HUES48 (cell line): ENCODE results near the gene GAA.

Experiments
- H3K27ac ChIP-seq: one replicate; pipeline ENCODE4 v1.7.0; 2013; ENCODE audit warnings: low read depth, low read length, inconsistent platforms
- H3K27me3 ChIP-seq: 2 replicates; pipeline ENCODE4 v1.6.1; 2013; ENCODE audit warnings: mild to moderate bottlenecking, low read length; ENCODE audit not compliant: control insufficient read depth, insufficient read depth
- H3K36me3 ChIP-seq: 2 replicates; pipeline ENCODE4 v1.6.1; 2013; ENCODE audit warnings: low read length; ENCODE audit not compliant: control insufficient read depth, insufficient read depth
- H3K4me1 ChIP-seq: 2 replicates; pipeline ENCODE4 v1.6.1; 2013; ENCODE audit warnings: mild to moderate bottlenecking, low read length; ENCODE audit not compliant: control insufficient read depth, insufficient read depth
- H3K4me3 ChIP-seq: 2 replicates; pipeline ENCODE4 v1.5.1; 2013; ENCODE audit warnings: mild to moderate bottlenecking, low read depth, low read length
- H3K9ac ChIP-seq: 2 replicates; pipeline ENCODE4 v1.6.1; 2013; ENCODE audit warnings: mild to moderate bottlenecking, low read depth, low read length, moderate library complexity
- H3K9me3 ChIP-seq: 2 replicates; pipeline ENCODE4 v1.6.1; 2013; ENCODE audit warnings: low read length; ENCODE audit not compliant: control insufficient read depth, insufficient read depth

The GAA gene

GRCh38 chr17:80097127-80097621 is 4.2 kb upstream of the GAA start:
- Histone ChIP-seq H3K4me3 (no peak overlapping the region), H3K27me3 (peaks cover 10% of the 10 kb centered on the region), H3K9me3 (no peaks in the 10 kb centered on the region), H3K27ac (no peak overlapping the region), H3K36me3 (no peaks in the 10 kb centered on the region), H3K4me1 (no peaks in the 10 kb centered on the region), H3K9ac (no peak overlapping the region)

- Histone ChIP-seq H3K9me3 (no peaks in the 10 kb centered on the region), H3K4me3 (no peak overlapping the region), H3K27ac (no peak overlapping the region), H3K9ac (no peak overlapping the region), H3K4me1 (no peaks in the 10 kb centered on the region; the same call in 1 of the 2 replicates), H3K27me3 (peaks cover 10% of the 10 kb centered on the region), H3K36me3 (no peaks in the 10 kb centered on the region)
These were observed 3.3 kb upstream of the GAA start for GRCh38 chr17:80097844-80098691.

DNA sequence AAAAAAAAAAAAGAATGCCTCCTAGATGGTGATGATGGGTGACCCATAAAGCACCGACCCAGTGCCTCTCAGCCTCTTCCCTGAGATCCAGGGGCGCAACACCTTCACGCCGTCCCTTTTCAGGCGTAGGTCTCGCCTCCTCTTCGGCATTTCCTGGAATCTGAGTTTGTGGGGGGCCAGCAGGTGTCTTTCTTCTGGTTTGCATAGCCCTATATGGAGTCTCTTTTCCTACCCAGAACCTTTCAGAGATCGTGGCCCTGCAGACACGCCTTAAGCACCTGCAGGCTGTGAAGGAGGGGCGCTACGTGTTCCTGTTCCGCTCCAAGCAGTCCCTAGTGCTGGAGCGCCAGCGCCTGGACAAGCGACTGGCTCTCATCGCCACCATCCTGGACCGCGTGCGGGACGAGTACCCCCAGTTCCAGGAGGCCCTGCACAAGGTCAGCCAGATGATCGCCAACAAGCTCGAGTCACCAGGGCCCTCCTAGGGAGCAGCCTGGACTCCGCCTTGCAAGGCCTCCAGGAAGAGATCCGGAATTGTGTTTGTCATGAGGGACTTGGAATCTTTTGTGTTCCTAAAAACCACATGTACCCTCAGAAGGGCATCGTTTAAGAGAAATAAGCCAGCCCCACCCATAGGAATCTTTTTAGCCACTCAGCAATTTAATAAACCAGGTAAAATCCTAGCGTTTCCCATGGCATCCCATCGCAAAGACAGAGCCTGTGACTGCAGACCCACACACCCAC is 1.9 kb upstream of the GAA start:
- H3K4me1 ChIP-seq, result no peaks in the 10 kb centered on the region; the same call in 1 of the 2 replicates
- no peak overlapping the region for H3K9ac ChIP-seq
- H3K27ac ChIP-seq, result no peak overlapping the region
- peaks cover 10% of the 10 kb centered on the region for H3K27me3 ChIP-seq
- no peaks in the 10 kb centered on the region for H3K36me3 ChIP-seq
- no peak overlapping the region for H3K4me3 ChIP-seq
- no peaks in the 10 kb centered on the region for H3K9me3 ChIP-seq

- Histone ChIP-seq H3K36me3 (no peaks in the 10 kb centered on the region), H3K9ac (no peak overlapping the region), H3K27me3 (peaks cover 10% of the 10 kb centered on the region), H3K4me3 (no peak overlapping the region), H3K4me1 (no peaks in the 10 kb centered on the region; the same call in 1 of the 2 replicates), H3K9me3 (no peaks in the 10 kb centered on the region), H3K27ac (no peak overlapping the region)
These were observed 1.4 kb upstream of the GAA start for GRCh38 chr17:80100035-80100323.

DNA sequence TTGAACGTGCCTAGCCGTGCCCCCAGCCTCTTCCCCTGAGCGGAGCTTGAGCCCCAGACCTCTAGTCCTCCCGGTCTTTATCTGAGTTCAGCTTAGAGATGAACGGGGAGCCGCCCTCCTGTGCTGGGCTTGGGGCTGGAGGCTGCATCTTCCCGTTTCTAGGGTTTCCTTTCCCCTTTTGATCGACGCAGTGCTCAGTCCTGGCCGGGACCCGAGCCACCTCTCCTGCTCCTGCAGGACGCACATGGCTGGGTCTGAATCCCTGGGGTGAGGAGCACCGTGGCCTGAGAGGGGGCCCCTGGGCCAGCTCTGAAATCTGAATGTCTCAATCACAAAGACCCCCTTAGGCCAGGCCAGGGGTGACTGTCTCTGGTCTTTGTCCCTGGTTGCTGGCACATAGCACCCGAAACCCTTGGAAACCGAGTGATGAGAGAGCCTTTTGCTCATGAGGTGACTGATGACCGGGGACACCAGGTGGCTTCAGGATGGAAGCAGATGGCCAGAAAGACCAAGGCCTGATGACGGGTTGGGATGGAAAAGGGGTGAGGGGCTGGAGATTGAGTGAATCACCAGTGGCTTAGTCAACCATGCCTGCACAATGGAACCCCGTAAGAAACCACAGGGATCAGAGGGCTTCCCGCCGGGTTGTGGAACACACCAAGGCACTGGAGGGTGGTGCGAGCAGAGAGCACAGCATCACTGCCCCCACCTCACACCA is 724 bp downstream of the GAA start:
- H3K9me3 ChIP-seq, result no peaks in the 10 kb centered on the region
- peak overlapping the region; percentile 32 for H3K27ac ChIP-seq
- peak overlapping the region; percentile 77 for H3K9ac ChIP-seq
- peaks cover 10% of the 10 kb centered on the region for H3K27me3 ChIP-seq
- peak overlapping the region; percentile 77 for H3K4me3 ChIP-seq
- H3K36me3 ChIP-seq, result no peaks in the 10 kb centered on the region
- no peaks in the 10 kb centered on the region; the same call in 1 of the 2 replicates for H3K4me1 ChIP-seq

DNA sequence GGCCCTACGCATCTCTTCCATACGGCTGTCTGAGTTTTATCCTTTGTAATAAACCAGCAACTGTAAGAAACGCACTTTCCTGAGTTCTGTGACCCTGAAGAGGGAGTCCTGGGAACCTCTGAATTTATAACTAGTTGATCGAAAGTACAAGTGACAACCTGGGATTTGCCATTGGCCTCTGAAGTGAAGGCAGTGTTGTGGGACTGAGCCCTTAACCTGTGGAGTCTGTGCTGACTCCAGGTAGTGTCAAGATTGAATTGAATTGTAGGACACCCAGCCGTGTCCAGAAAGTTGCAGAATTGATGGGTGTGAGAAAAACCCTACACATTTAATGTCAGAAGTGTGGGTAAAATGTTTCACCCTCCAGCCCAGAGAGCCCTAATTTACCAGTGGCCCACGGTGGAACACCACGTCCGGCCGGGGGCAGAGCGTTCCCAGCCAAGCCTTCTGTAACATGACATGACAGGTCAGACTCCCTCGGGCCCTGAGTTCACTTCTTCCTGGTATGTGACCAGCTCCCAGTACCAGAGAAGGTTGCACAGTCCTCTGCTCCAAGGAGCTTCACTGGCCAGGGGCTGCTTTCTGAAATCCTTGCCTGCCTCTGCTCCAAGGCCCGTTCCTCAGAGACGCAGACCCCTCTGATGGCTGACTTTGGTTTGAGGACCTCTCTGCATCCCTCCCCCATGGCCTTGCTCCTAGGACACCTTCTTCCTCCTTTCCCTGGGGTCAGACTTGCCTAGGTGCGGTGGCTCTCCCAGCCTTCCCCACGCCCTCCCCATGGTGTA is 1.5 kb downstream of the GAA start:
- Histone ChIP-seq H3K27ac (peak overlapping the region; percentile 11), H3K4me1 (no peaks in the 10 kb centered on the region; the same call in 1 of the 2 replicates), H3K9ac (no peak overlapping the region), H3K36me3 (no peaks in the 10 kb centered on the region), H3K27me3 (peaks cover 10% of the 10 kb centered on the region), H3K4me3 (peak overlapping the region; percentile 77; the same call in 1 of the 2 replicates), H3K9me3 (no peaks in the 10 kb centered on the region)

- Histone ChIP-seq H3K9ac (no peak overlapping the region), H3K27ac (no peak overlapping the region), H3K9me3 (no peaks in the 10 kb centered on the region)
These were observed 2.2 kb downstream of the GAA start for GRCh38 chr17:80103449-80104085.

GRCh38 chr17:80104321-80104955 is 3.1 kb downstream of the GAA start:
- H3K36me3 ChIP-seq, result no peaks in the 10 kb centered on the region
- H3K4me3 ChIP-seq, result no peak overlapping the region
- H3K27me3 ChIP-seq, result peaks cover 10% of the 10 kb centered on the region
- no peaks in the 10 kb centered on the region for H3K9me3 ChIP-seq
- no peak overlapping the region for H3K9ac ChIP-seq
- H3K4me1 ChIP-seq, result no peaks in the 10 kb centered on the region; the same call in 1 of the 2 replicates
- no peak overlapping the region for H3K27ac ChIP-seq

More at GRCh38 chr17:80103449-80104085, 2.2 kb downstream of the GAA start:
- no peak overlapping the region for H3K4me3 ChIP-seq
- H3K4me1 ChIP-seq, result no peaks in the 10 kb centered on the region; the same call in 1 of the 2 replicates
- H3K27me3 ChIP-seq, result peaks cover 10% of the 10 kb centered on the region
- H3K36me3 ChIP-seq, result no peaks in the 10 kb centered on the region

DNA sequence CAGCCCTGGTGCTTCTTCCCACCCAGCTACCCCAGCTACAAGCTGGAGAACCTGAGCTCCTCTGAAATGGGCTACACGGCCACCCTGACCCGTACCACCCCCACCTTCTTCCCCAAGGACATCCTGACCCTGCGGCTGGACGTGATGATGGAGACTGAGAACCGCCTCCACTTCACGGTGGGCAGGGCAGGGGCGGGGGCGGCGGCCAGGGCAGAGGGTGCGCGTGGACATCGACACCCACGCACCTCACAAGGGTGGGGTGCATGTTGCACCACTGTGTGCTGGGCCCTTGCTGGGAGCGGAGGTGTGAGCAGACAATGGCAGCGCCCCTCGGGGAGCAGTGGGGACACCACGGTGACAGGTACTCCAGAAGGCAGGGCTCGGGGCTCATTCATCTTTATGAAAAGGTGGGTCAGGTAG is 3.6 kb downstream of the GAA start:
- Histone ChIP-seq H3K36me3 (no peaks in the 10 kb centered on the region), H3K27ac (no peak overlapping the region), H3K4me3 (no peak overlapping the region), H3K9ac (no peak overlapping the region), H3K27me3 (peaks cover 8% of the 10 kb centered on the region), H3K4me1 (no peaks in the 10 kb centered on the region; the same call in 1 of the 2 replicates), H3K9me3 (no peaks in the 10 kb centered on the region)
